HG03064 (cell line): Measurements from ENCODE around the gene STXBP1.

Source experiments
- ATAC-seq: cut with Tn5 transposase; IDR thresholded peaks from one replicate; pipeline ENCODE4 v1.9.1; 2021; ENCODE audit warnings: low read depth; ENCODE audit not compliant: unreplicated experiment

Gene STXBP1

DNA sequence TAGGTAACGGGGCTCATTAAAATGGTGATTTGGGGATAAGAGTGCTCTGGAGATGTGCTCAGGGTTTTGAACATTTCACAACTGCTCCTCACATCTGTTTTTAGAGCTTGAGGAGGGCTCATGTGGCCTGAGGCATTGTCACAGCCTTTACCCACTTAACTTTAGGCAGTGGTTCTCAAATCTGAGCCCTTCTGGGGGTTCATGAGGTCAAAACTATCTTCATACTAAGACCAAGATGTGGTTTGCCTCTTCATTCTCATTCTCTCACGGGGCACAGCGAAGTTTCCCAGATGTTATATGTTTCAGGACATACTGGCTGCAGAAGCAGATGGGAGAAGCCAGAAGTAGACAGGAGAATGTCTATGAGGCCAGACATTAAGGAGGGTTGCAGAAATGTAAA is 38.4 kb downstream of the STXBP1 start:
- no peak for ATAC-seq

DNA sequence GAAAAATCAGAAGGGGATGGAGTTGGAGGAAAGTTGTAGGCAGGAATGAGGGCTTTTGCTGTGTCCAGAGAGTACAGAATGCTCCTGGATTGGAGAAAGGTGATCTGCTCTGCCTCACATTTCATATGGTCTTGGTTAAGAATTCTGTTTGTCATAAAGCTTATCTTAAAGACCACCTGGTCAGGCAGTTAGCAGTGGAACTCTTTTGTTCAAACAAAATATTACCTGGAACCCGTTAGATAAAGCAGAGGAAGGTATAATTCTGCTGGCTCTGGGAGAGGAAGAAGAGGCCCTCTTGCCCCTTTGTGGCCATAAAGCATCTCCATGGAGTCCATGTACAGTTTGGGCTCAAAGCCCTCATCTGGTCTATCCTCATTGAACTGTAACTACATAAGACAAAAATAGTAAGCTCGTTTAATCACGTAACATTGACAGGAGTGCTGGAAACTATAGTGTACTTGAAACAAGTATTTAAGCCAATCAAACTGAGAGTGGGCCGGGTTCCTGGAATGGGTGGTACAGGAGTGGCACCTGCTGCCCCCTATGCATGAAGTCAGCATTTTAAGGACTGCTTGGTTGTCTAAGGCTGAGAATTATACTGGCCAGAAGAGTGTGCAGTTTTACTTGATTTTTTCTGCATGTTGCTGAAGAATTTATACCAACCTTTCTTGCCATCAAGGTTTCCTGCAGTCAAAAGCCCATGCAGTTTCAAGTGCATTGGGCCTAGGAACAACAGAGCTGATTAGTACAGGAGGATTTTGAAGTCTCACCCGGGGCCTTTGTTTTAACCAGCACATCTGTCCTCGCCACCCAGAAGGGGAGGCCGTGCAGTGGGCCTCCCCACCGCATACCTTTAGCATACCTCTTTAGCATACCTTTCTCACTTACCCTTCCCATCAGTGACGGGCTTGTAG is 39.9 kb downstream of the STXBP1 start:
- ATAC-seq: no peak

DNA sequence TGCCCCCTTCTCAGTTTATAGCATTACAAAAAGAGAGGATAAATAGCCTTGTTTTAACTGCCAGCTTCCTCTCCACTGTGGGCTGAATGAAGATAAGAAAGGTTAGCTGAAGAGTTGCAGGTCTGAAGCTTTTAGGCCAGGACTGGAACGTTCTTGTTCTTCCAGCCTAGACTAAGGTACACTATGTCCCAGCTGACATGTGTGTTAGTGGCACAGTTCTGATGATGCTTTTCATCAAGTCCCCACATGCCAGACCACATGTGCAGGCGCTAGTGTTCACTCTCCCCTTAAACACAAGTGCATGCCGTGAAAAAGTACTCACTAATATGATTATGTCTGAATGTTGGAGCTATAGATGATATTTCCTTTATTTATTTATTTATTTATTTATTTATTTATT is 40.7 kb downstream of the STXBP1 start:
- no peak for ATAC-seq

DNA sequence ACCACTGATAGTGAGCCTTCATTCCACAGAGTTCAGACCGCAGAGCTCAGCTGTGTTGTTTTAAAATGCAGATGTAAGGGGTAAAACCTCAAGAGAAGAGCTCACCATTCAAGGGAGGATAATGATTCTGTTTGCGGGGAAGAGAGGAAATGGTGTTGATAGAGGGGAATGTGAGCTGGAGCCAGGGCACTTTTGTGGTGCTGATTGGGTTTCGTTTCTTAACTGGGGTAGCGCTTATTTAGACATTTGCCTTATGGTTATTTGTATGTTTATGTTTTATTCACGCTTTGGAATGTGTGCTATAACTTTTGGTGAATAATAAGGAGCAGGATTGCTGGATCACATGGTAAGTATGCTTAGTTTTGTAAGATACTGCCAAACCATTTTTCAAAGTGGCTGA is 42.5 kb downstream of the STXBP1 start:
- no peak for ATAC-seq

DNA sequence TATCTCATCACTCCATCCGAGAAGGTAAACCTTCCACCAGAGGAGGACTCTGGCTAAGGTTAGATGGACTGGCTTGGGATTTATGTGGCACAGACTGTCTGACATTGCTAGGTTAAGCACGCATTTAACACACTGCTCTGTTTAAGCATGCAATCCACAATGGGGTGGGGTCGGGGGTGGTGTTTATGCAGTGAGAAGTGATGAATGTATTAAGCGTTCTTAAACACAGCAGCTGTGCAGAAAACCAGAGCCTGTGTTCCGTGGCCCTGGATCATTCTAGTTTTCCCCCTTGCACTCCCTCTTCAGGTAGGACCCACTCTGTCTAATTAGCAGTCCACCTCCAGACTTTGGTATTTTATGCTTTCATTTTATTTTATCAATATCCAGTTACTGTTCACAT is 46.4 kb downstream of the STXBP1 start:
- no peak for ATAC-seq

DNA sequence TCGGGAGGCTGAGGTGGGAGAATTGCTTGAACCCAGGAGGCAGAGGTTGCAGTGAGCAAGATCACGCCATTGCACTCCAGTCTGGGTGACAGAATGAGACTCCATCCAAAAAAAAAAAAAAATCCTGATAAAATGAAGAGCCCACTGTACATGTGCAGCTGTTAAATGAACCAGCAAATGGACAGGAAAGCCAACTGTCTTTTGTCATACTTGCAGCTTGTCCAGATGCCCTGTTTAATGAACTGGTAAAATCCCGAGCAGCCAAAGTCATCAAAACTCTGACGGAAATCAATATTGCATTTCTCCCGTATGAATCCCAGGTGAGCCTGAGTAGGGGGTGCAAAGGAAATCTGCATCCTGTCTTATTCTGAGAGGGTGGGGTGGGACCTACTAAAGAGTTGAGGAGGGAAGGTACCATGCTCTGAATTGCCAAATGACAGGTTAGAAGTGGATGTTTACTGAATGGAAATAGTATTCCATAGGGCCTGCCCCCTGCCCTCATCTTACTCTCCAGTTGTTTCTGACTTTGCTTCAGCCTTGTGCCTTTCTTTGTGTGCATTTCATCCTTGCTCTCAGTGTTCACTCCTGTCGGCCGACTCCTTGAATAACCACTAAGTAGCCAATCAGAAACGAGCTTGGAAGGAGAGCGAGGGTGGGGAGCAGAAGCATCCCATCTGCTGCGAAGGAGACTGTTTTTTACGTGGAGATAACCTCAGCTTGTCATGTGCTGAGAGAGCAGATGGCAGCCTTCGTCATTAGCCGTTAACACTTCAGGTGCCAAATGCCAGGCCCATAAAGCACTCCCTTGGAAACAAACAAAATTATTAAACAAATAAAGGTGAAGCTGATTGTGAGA is 49.0 kb downstream of the STXBP1 start:
- no peak for ATAC-seq

DNA sequence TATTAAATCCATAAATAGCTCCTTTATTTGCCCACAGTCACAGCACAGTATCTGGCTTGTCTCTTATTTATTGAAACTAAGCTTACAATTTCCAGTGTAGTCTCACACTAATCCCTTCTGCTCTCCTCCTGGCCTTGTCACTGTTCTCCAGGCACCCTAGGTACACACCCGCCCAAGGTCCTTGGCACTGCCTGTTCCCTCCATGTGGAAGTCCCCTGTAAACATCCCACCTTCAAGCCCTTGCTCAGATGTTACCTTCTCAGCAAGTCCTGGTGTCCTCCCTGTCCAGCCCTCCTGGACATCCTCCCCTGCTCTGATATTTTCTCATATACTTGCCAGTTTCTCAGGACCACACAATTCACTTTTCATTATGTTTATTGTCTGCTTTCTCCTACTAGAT is 50.5 kb downstream of the STXBP1 start:
- ATAC-seq: no peak

DNA sequence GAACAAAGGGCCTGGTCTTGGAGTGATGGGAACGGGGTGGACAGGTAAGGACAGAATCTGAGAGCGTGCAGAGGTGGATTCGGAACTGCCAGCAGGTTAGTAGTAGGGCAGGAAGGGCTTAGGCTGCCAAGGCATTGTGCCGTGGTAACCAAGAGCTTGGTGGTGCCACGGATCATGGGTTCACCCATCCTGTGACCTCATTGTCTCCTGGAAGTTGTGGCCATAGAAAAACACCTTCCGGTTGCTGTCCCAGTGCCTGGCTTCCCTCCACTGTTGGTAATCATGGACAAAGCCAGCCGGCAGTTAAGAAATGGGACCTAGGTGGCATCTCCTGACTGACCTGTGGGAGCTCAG is 52.2 kb downstream of the STXBP1 start:
- ATAC-seq: no peak

DNA sequence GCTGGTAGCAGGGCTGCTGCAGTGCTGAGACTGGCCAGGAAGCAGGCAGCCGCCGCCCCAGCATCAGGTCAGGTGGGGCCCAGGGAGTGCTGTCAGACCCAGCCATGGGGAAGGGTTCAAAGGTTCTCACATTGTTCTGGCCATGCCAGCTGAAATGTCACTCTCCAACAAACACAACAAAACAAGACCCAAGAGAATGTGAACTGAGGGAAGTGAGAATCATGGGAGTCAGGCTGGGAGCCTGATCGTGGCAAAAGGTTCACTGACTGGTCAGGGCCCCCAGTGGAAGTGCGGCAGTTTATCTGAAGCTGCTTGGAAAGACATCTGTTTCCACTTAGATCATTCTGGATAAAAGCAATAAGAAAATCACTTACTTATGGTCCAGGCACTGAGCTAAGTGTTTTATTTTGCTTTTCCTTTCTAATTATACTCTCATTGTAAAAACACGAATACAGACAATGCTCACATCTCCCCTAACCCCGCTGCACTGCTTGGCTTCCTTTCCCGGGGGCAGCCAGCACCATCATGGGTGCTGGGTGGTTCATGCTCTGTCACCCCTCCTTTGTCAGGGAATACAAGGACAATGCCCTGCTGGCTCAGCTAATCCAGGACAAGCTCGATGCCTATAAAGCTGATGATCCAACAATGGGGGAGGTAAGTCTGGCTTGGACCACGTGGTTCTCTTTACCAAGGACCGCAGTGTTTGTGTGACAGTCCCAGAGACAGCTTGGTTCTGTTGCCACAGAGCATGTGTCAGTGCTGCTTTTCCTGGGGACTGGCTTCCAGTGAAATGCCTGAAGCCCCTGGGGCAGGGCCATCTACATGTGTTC is 52.8 kb downstream of the STXBP1 start:
- ATAC-seq: no peak

DNA sequence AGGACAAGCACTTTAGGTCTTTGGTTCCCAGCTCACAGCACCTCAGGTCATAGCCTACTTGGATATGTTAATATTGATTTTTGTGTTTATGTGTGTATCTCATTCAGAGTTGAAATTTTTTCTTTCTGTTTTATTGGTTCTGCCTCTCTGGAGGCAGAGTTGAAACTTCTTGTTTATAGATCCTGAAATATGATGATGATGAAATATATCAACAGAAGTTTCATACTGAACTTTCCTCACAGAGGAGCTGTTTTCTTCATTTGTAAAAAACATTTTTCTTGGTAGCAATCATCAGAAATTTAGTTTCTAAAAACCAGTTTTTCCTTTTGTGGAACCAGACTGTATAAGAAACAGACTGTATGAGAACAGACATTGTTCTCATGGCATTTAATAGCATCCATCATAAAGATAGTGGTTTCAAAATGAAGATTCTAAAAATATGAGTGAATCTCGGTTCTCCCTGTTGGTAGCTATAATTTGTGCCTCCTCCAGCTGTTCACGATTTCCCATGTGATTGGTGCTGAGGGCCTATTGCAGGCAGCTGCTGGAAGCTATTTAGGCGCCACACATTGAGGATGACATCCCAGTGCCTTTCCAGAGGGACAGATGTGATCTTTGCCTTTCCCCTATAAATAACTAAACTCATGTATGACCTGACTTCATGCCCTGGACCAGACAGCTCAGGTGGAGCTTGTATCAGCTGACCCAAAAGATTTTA is 55.2 kb downstream of the STXBP1 start:
- no peak for ATAC-seq

DNA sequence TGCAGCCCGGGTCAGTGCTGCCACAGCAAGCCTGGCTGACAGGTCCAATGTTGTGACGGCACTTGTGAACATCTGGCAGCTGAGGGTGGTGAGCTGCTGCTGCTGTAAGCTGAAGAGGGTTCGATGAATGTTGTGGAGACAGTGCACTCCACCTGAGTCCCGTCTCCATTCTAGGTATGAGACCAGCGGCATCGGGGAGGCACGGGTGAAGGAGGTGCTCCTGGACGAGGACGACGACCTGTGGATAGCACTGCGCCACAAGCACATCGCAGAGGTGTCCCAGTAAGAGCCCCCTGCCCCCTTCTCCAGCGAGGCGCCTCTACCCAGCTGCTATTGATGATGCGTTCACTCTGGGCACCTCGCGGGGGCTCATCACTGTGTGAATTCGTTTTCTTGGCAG is 55.8 kb downstream of the STXBP1 start:
- ATAC-seq: no peak

DNA sequence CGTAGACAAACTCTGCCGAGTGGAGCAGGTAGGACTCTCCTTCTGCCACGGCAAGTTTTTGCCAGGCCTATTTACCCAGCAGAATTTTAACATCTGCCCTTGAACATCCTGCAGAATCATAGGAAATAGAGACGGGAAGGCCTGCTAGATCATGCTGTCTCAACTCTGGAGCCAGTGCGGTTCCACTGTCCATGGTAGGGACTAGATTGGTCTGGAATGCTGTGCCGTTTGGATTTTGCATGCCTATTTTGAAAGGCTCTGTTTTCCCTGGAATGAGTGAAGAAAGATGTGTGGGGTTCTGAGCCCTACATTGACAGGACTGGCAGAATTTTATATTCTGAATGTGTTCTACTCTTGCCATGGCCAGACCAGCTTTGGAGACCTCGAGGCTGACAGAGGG is 61.2 kb downstream of the STXBP1 start:
- ATAC-seq: no peak

DNA sequence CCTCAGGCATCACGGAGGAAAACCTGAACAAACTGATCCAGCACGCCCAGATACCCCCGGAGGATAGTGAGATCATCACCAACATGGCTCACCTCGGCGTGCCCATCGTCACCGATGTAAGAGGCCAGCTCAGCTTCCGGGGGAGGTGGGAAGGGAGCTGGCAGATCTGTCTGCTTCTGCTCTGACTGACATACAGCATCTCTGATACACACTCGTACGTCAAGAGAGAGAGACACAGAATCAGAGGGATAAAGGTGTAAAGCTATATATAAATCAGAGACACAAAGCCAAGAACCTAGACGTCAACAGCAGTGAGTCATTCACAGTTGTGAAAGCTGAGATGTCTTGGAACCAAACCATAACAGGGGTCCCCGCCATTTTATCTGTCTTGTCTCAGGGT is 64.6 kb downstream of the STXBP1 start:
- no peak for ATAC-seq

DNA sequence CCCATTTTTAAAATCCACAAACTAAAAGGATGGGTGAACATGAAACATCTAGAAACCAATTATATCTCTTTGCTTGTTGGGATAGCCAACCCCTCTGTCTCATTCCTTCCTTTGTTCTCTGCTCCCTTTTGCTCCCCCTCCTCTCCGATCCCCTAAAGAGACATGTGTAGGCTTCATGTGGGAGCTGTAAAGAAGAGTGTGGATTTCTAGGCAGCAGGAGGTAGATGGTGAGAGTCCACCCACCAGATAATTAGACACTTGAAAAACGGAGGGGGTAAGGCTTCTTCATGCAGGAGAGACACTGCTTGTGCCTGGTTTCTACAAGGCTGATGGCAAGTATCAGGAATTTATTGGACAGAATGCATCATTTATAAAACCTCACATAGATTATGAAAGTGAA is 67.4 kb downstream of the STXBP1 start:
- no peak for ATAC-seq

DNA sequence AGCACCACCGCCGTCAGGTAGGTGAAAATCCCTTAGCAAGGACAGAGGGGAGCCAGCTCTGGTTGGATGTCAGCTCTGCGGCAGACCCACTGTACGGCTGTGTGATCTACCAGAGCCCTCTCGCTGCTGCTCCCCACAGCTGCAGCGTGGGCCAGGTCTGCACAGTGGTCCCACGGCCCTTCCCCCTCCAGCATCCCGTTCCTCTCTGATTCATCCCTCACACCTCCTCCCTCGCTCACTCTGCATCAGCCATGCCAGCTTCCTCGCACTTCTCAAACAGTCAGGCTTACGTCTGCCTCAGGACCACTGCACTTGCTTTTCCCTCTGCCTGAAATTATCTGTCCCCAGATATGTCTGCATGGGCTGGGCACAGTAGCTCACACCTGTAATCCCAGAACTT is 68.1 kb downstream of the STXBP1 start:
- no peak for ATAC-seq

DNA sequence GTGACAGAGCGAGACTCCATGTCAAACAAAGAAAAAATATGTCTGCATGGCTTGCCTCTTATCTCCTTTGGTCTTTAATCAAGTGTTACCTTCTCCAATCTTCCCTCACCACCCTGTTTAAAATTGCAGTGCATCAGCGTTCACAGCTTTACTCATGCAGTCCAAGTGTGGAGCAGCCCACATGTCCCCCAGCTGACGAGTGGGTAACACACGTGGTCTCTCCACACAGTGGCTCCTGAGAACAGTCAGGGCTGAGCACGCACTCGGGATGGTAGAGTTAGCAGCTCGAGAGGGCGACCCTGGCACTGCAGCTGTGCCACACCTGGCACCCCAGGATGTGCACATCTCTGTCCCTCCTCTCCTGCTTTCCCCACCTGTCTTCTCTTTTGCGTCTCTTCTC is 68.8 kb downstream of the STXBP1 start:
- ATAC-seq: no peak

DNA sequence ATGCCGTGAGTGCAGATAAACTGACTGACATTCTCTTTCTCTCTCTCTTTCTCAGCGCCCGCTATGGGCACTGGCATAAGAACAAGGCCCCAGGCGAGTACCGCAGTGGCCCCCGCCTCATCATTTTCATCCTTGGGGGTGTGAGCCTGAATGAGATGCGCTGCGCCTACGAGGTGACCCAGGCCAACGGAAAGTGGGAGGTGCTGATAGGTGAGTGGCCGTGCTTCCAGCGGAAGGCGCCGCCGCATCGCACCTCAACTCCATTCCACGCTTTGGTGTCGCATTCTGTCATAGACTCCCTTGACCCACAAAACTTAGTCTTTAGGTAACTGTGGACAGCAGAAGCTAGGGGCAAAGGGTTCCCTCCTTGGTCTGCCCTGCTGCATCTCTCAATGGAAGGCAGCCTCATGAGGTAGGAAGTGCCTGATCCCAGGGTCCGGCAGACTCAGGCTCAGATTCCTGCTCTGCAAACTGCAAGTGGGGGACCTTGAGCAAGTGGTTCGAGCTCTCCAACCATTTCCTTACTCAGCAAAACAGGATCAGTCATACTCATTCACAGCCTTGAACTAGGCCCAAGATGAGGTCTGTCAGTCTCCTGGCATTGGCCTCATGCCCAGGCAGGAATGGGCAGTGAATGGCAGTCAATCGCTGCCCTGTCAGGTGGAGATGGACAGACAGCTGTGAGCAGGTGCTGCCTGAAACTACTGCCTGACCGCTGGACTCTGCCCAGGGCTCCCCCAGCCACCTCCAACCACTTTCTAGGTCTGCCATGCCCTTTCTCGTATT is 70.5 kb downstream of the STXBP1 start:
- ATAC-seq: no peak

DNA sequence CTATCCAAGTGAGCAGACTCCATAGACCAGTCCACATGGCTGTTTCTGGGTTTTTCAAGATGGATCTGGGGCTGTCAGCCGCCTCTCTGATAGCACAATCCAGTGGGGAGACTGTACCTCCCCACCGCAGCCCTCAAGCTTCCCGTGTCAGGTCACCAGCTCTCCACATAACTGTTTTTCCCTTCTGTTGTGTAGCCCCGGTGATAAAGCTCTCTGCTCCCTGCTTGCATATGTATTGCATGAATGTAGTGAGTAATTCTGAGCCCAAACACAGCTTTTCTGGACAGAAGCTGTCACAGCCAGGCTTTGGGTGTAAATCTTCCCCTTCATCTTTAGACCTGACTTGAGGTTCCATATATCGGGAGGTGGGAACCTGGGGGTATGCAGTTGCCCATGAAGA is 71.6 kb downstream of the STXBP1 start:
- ATAC-seq: no peak

DNA sequence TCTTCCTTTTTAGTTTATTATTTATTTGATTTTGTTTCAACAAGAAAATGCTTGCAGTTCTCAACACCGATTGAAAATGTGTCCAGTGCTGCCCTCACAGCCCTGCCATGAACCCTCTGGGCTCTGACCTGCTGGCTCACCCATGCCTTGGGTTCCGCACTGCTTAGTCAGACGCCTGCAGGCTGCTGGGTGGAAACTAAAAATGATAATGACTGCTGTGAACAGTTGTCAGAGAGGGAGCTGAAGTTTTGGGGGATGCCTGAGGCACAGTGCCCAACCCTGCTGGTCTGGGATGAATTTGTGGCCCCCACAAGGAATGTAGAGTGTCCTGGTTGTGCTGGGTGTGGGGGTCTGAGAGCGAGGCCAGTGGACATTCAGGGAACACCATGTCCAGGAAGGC is 72.5 kb downstream of the STXBP1 start:
- no peak for ATAC-seq
